GM18951 (cell line): ENCODE measurements around the gene KIF6.

ENCODE experiments used
- POLR2A ChIP-seq: IDR thresholded peaks from 4 replicates; pipeline ENCODE4 v1.6.1; 2011; ENCODE audit warnings: mild to moderate bottlenecking; ENCODE audit not compliant: insufficient read length, insufficient read depth; ENCODE audit errors: extremely low read depth
- in situ Hi-C: fragments of 300-500 bp; cut with MboI; formaldehyde crosslinking; loops from one replicate; pipeline ENCODE4 v1.12.0; 2022; ENCODE audit warnings: low sequenced_read_pairs, mixed read lengths, inconsistent platforms; ENCODE audit not compliant: unreplicated experiment

KIF6 gene

GRCh38 chr6:39724787-39725631, at the start of gene KIF6:
TSS of gene KIF6 (minus strand) at chr6:39725408. CDS start at chr6:39725310, 98 bp downstream.
- in situ Hi-C loops: no loop called here
- peak; percentile 33 for TF ChIP-seq POLR2A

- in situ Hi-C loops: no loop called here
- no peak for TF ChIP-seq POLR2A
Observed at GRCh38 chr6:39773782-39774181, 48.6 kb upstream of the KIF6 start.

GRCh38 chr6:39772559-39773273, 47.5 kb upstream of the KIF6 start:
- in situ Hi-C loops: no loop called here
- no peak for TF ChIP-seq POLR2A

GRCh38 chr6:39770446-39770845, 45.2 kb upstream of the KIF6 start:
- in situ Hi-C loops: no loop called here
- TF ChIP-seq POLR2A: no peak

- in situ Hi-C loops: no loop called here
- TF ChIP-seq POLR2A: no peak
Observed at GRCh38 chr6:39769012-39769411, 43.8 kb upstream of the KIF6 start.

- TF ChIP-seq POLR2A: no peak
Observed at GRCh38 chr6:39765508-39766065, 40.4 kb upstream of the KIF6 start.

GRCh38 chr6:39760226-39760952, 35.2 kb upstream of the KIF6 start:
- TF ChIP-seq POLR2A: no peak
- in situ Hi-C loops: no loop called here

More at GRCh38 chr6:39765508-39766065, 40.4 kb upstream of the KIF6 start:
- in situ Hi-C loops: no loop called here

GRCh38 chr6:39758905-39759605, 33.8 kb upstream of the KIF6 start:
- no peak for TF ChIP-seq POLR2A

GRCh38 chr6:39756582-39756981, 31.4 kb upstream of the KIF6 start:
- TF ChIP-seq POLR2A: no peak
- in situ Hi-C loops: no loop called here

More at GRCh38 chr6:39758905-39759605, 33.8 kb upstream of the KIF6 start:
- in situ Hi-C loops: no loop called here

GRCh38 chr6:39755231-39755630, 30.0 kb upstream of the KIF6 start:
- in situ Hi-C loops: no loop called here
- TF ChIP-seq POLR2A: no peak

- in situ Hi-C loops: no loop called here
- TF ChIP-seq POLR2A: no peak
Observed at GRCh38 chr6:39754514-39755115, 29.4 kb upstream of the KIF6 start.

GRCh38 chr6:39753725-39754045, 28.5 kb upstream of the KIF6 start:
- in situ Hi-C loops: no loop called here
- no peak for TF ChIP-seq POLR2A

GRCh38 chr6:39752835-39753724, 27.9 kb upstream of the KIF6 start:
- in situ Hi-C loops: no loop called here
- TF ChIP-seq POLR2A: no peak
